ENCODE data around the gene CACNA1B.
"Not testable (repeated sequence)": the region's sequence is repeated elsewhere in the genome, so short reads cannot be mapped to it uniquely, and the experiment has no call there.

The CACNA1B gene

GRCh38 chr9:137866226-137867141, 11.1 kb upstream of the CACNA1B start:
- no peak for DNase-seq (ENCODE audit: low read depth)

- no peak for DNase-seq (ENCODE audit: low read depth)
Measured at GRCh38 chr9:137870432-137870831, 7.2 kb upstream of the CACNA1B start.

GRCh38 chr9:137872296-137872695, 5.3 kb upstream of the CACNA1B start:
- DNase-seq (ENCODE audit: low read depth) = no peak

- DNase-seq (ENCODE audit: low read depth) = no peak
Measured at GRCh38 chr9:137873408-137873807, 4.2 kb upstream of the CACNA1B start.

DNA sequence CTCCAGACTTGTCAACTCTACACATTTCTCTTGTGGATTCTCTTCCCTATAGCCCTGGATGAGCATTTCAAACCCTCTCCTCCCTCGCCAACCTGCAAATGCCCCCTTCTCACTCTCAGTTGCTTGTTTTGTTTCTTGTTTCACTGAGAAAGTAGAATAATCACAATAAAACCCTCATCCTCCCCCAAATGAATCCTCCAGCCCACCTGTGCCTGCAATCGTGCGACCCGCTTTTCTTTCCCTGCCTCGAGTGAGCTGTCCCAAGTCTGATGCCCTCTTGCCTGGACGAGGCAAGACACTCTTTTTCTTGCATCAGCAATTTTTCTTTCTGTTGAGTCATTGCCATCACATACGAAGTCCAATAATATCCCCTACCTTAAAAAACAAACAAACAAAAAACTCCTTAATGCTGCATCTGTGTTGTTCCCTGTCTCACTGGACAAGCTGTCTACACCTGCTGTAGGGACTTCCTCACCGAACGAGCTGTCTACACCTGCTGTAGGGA, 3.7 kb upstream of the CACNA1B start:
- DNase-seq (ENCODE audit: low read depth) = no peak

- no peak for DNase-seq (ENCODE audit: low read depth)
Measured at GRCh38 chr9:137875354-137875753, 2.2 kb upstream of the CACNA1B start.

DNA sequence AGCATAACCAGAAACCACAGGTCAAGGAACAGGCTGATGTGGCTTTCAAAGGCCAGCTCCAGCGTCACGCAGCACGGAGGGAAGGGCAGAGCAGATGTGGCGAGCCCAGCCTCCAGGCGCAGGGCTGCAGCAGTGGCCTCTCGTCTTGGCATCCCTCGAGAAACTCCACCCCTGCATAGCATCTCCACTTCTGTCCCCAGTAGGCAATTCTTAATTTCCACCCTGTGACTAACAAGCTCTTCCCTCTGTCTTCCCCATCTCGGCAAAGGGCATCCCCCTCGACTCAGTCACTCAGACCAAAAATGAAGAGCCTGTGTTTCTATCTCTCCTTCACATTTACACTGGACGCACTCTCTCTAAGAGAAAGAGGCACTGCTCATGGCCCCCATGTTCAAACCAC, 1.7 kb upstream of the CACNA1B start:
- no peak for DNase-seq (ENCODE audit: low read depth)

- no peak for DNase-seq (ENCODE audit: low read depth)
Measured at GRCh38 chr9:137876269-137876668, 1.3 kb upstream of the CACNA1B start.

- DNase-seq (ENCODE audit: low read depth) = no peak
Measured at GRCh38 chr9:137876781-137877386, 698 bp upstream of the CACNA1B start.

DNA sequence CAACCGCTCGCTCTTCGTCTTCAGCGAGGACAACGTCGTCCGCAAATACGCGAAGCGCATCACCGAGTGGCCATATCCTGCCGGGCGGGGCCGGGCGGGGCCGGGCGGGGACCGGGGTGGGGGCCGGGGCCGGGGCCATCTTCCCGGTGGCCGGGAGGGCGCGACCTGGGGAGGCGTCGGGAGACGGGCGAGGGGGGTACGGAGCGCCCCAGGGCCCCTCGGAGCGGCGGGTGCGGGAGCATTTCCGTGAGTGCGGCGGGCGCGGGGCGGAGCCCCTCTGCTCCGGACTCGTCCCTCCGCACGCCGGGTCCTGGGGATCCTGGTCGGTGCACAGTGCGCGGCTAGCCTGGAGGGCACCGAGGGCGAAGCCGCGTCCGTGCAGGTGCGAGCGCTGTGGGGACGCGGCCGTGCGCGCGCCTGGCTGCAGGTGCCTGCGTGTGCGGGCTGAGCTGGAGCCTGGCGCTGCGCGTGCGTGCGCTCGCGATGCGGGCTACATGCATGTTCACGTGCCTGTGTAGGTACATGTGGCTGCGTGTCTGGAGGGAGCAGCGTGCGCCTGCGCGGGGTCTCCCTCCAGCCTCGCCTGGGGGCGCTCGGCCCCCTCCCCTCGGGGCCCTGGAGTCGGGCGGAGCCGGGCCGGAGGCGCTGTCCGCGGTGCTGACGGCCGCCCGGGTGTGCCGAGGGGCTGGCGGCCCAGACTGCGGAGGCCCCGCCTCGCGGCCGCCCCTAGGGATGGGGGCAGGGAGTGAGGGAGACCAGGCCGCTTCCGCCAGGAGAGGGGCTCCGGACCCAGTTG, 762 bp downstream of the CACNA1B start:
- no peak for DNase-seq (ENCODE audit: low read depth)

- no peak for DNase-seq (ENCODE audit: low read depth)
Measured at GRCh38 chr9:137879052-137879451, 1.5 kb downstream of the CACNA1B start.

DNA sequence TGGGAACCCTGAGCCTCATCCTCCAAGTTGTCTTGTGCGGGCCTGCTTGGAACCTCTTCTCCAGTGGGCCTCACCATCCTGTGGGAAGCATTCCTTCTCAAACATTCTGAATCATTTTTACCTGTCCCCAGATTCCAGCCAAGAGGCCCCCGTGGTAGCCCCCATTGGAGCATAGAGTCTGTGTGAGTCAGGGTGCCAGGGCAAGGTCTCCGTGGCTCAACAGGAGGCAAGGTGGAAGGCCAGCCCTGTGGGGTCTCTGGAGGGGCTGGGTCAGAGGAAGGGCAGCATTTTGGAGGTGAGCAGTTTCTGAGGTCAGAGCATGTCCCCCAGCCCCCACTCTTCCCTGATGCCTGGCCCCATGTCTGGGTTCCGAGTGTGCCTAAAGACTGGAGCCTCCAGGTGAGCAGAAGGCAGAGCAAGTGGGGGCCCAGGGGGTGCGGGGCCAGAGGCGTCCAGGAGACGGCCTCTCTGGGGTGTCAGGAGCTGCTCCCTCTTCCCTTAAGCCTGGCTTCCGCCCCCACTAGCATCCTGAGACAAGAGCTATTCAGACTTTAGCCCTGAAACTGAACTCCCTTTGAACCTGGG, 2.1 kb downstream of the CACNA1B start:
- no peak for DNase-seq (ENCODE audit: low read depth)

DNA sequence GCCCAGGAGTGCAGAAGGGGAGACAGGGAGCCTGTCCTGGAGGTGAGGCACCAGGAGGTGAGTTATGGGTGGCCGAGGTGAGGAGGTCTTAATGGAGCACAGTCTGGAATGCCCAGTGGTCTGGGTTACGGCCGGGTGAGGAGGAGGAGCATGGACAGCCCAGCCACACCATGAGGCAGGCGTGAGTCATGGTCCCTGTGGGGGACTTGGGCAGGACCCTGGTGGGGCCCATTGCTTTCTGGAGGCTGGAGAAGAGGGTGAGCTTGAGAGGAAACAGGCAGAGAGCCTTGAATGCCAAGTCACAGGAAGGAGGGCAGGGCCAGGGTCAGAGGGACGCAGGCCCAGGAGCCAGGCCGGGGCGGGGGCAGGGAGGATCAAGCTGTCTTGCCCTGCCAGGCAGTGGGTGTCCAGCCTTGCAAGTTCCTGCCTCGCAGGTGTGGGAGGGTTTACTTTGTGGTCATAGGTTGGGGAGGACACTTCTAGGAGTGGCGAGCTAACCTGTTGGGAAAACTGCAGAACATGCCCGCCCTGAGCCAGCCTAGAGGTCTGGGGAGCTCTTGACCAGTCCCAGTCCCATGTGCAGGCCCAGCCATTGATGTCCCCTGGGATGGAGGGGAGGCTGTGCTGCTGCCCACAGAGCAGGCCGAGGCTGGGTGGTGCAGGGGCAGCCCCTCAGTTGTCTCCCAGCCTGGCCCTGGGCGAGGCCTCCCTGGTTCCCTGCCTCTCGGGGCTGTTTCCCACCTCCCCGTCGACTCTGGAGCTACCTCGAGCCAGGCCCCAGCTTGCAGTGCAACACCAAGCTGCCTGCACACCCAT, 2.8 kb downstream of the CACNA1B start:
- no peak for DNase-seq (ENCODE audit: low read depth)

GRCh38 chr9:137880976-137881530, 3.5 kb downstream of the CACNA1B start:
- DNase-seq (ENCODE audit: low read depth) = no peak

DNA sequence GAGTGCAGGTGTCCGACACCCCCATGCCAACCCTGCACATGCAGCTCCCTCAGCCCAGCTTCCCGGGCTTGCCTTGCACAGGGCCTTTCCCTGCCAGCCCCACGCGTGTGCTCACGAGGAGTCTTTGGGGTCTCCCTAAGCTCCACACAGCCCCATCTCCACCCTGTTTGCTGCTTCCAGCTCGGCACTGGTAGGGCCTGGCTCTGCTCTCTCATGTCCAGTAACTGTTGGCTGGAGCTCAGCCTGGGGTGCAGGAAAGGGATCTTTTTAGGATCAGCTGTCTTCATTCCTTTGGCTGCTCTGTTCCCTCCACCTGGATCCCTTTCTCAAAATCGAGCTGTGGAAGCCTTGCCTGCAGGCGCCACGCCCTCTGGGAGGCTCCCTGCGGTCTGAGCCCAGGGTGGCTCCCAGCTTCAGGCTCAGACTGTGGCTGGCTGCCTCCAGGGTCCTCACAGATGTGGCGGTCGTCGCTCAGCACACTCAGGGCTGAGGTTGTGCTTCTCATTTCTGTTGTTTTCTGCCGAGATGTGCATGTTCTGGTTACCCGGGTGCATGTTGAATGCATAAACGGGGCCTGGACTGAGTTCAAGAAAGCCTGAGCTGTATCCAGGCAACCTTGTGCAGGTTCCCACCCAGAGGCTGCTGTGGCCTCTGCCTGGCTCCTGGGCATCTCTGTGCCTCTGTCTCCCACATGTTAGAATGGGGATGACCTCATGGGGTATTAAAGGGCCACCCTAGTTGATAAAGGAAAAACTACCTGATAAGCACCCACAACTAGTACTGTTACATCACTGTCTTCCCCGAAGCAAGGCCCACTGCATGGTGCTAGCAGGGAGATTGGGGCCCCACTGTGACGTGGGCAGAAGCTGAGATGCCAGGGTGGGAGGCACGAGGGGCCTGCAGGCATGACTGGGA, 4.3 kb downstream of the CACNA1B start:
- DNase-seq (ENCODE audit: low read depth) = no peak

- DNase-seq (ENCODE audit: low read depth) = no peak
Measured at GRCh38 chr9:137882506-137882821, 4.9 kb downstream of the CACNA1B start.

- DNase-seq (ENCODE audit: low read depth) = not testable (repeated sequence)
Measured at GRCh38 chr9:137883977-137884376, 6.4 kb downstream of the CACNA1B start.

DNA sequence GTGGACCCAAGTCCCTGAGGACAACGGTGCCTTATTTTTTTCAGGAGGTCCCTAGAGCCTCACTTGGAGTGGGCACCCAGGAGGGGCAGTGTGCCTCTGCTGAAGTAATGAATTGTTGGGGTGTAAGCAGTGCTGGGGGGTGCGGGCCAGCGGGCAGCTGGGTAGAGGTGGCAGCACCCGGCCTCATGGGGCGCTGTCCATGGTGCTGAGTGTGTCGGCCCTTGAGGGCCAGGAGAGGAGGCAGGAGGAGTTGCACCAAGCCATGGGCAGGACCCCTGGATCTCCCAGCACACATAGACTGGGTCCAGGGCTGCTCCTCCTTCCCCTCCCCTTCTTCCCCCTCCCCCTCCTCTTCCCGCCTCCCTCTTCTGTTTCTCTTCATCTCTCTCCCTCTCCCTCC, 7.0 kb downstream of the CACNA1B start:
- DNase-seq (ENCODE audit: low read depth) = not testable (repeated sequence)

- not testable (repeated sequence) for DNase-seq (ENCODE audit: low read depth)
Measured at GRCh38 chr9:137885121-137885520, 7.5 kb downstream of the CACNA1B start.

- DNase-seq (ENCODE audit: low read depth) = not testable (repeated sequence)
Measured at GRCh38 chr9:137888621-137889020, 11.0 kb downstream of the CACNA1B start.
